Fibroblast of lung (primary cell): ENCODE measurements around the gene SERPIND1.

ENCODE experiments used
- EZH2 ChIP-seq: IDR thresholded peaks from 2 replicates; pipeline ENCODE4 v1.5.1; 2012; ENCODE audit warnings: low read length, control low read depth, mild to moderate bottlenecking; ENCODE audit errors: missing control alignments
- TF ChIP-seq, protein P1 (sequence below), 2 donors: IDR thresholded peaks in 1 of 2; conservative IDR thresholded peaks in 1 of 2; 1 replicate in 1 of 2; 2 replicates in 1 of 2; pipeline ENCODE4 v1.5.1; 2011 to 2012; ENCODE audit warnings: low read length in 2 of 2, control low read depth in 1 of 2, inconsistent platforms in 1 of 2, low read depth in 1 of 2, mild to moderate bottlenecking in 1 of 2

DNA sequence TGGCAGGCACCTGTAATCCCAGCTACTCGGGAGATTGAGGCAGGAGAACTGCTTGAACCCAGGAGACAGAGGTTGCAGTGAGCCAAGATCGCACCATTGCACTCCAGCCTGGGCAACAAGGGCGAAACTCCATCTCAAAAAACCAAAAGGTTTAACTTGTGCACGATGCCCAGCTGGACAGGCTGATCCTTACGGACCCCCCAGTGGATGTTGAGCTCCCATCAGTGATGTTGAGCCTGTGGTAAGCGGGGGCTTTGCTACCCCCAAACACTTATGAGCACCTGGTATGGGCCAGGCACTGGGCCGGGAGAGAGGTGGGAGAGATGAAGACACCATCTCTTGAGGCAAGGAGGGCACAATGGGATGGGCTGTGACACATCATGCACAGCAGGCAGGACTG lies 7.4 kb upstream of the SERPIND1 start:
- TF ChIP-seq, protein P1, sequence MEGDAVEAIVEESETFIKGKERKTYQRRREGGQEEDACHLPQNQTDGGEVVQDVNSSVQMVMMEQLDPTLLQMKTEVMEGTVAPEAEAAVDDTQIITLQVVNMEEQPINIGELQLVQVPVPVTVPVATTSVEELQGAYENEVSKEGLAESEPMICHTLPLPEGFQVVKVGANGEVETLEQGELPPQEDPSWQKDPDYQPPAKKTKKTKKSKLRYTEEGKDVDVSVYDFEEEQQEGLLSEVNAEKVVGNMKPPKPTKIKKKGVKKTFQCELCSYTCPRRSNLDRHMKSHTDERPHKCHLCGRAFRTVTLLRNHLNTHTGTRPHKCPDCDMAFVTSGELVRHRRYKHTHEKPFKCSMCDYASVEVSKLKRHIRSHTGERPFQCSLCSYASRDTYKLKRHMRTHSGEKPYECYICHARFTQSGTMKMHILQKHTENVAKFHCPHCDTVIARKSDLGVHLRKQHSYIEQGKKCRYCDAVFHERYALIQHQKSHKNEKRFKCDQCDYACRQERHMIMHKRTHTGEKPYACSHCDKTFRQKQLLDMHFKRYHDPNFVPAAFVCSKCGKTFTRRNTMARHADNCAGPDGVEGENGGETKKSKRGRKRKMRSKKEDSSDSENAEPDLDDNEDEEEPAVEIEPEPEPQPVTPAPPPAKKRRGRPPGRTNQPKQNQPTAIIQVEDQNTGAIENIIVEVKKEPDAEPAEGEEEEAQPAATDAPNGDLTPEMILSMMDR (conservative IDR thresholded peaks at IDR 0.05 in 1 of 2, IDR thresholded peaks at IDR 0.05 in 1 of 2; ENCODE audit: low read depth in 1 of 2, low read length in 2 of 2) = no peak
- TF ChIP-seq EZH2 = no peak
